NCI-H1694 (cell line): Measurements from ENCODE around the gene TOE1.
"Not testable (repeated sequence)": the region's sequence is repeated elsewhere in the genome, so short reads cannot be mapped to it uniquely, and the experiment has no call there.

Experiments used
- DNase-seq: peaks from one replicate; lab custom pipeline; 2025; lab: John Stamatoyannopoulos, UW

TOE1 gene

GRCh38 chr1:45339789-45340558, at the start of gene TOE1, which contains the start of gene MUTYH:
Gene TOE1, plus strand, starts transcription at chr1:45340170. Its CDS starts 83 bp downstream, at chr1:45340253.
Gene MUTYH, minus strand, starts transcription at chr1:45340440. Its CDS starts 5,935 bp downstream, at chr1:45334505.
- DNase-seq: peak; percentile 87

- DNase-seq: not testable (repeated sequence)
Measured at GRCh38 chr1:45291002-45291401, 49.0 kb upstream of the TOE1 start.

GRCh38 chr1:45291716-45292115, 48.3 kb upstream of the TOE1 start:
- DNase-seq: no peak

- DNase-seq: no peak
Measured at GRCh38 chr1:45297666-45298356, 42.2 kb upstream of the TOE1 start.

- DNase-seq: no peak
Measured at GRCh38 chr1:45299296-45299695, 40.7 kb upstream of the TOE1 start.

GRCh38 chr1:45299981-45300668, 39.8 kb upstream of the TOE1 start:
- peak; percentile 74 for DNase-seq

GRCh38 chr1:45300669-45300997, 39.3 kb upstream of the TOE1 start:
- DNase-seq: no peak

GRCh38 chr1:45302505-45303150, 37.3 kb upstream of the TOE1 start:
- no peak for DNase-seq

GRCh38 chr1:45303520-45304310, 36.3 kb upstream of the TOE1 start:
- peak; percentile 95 for DNase-seq

GRCh38 chr1:45304311-45305081, 35.5 kb upstream of the TOE1 start:
- peak; percentile 5 for DNase-seq

- no peak for DNase-seq
Measured at GRCh38 chr1:45305231-45305630, 34.7 kb upstream of the TOE1 start.

GRCh38 chr1:45306319-45306718, 33.7 kb upstream of the TOE1 start:
- DNase-seq: no peak

- DNase-seq: no peak
Measured at GRCh38 chr1:45306905-45307304, 33.1 kb upstream of the TOE1 start.

GRCh38 chr1:45314266-45314665, 25.7 kb upstream of the TOE1 start:
- DNase-seq: no peak

GRCh38 chr1:45317166-45317565, 22.8 kb upstream of the TOE1 start:
- no peak for DNase-seq

- no peak for DNase-seq
Measured at GRCh38 chr1:45319761-45320160, 20.2 kb upstream of the TOE1 start.

- no peak for DNase-seq
Measured at GRCh38 chr1:45321444-45321843, 18.5 kb upstream of the TOE1 start.

GRCh38 chr1:45322486-45323040, 17.4 kb upstream of the TOE1 start:
- no peak for DNase-seq

GRCh38 chr1:45325851-45326506, 14.0 kb upstream of the TOE1 start:
- no peak for DNase-seq
